GDM1 (cell line): ENCODE measurements around the gene RNF130.

Experiments used
- DNase-seq: peaks from one replicate; lab custom pipeline; 2025; lab: John Stamatoyannopoulos, UW

RNF130 gene

GRCh38 chr5:179916523-179916922 lies 155.0 kb downstream of the RNF130 start:
- DNase-seq, result no peak

- DNase-seq, result no peak
These were observed 156.1 kb downstream of the RNF130 start for GRCh38 chr5:179915406-179915935.

GRCh38 chr5:179914032-179914755 lies 157.4 kb downstream of the RNF130 start:
- DNase-seq, result no peak

- no peak for DNase-seq
These were observed 158.1 kb downstream of the RNF130 start for GRCh38 chr5:179913461-179913860.

GRCh38 chr5:179912951-179913350 lies 158.6 kb downstream of the RNF130 start:
- DNase-seq, result no peak

- DNase-seq, result no peak
These were observed 159.2 kb downstream of the RNF130 start for GRCh38 chr5:179912386-179912785.

- DNase-seq, result no peak
These were observed 162.3 kb downstream of the RNF130 start for GRCh38 chr5:179909224-179909623.

- no peak for DNase-seq
These were observed 163.0 kb downstream of the RNF130 start for GRCh38 chr5:179908528-179908927.

GRCh38 chr5:179907556-179908324 lies 163.8 kb downstream of the RNF130 start, which contains the start of gene TBC1D9B:
TSS of gene TBC1D9B (minus strand) at chr5:179907897. CDS start at chr5:179907821, 76 bp downstream.
- peak; percentile 50 for DNase-seq

- DNase-seq, result no peak
These were observed 164.6 kb downstream of the RNF130 start for GRCh38 chr5:179906795-179907555.

- DNase-seq, result no peak
These were observed 165.2 kb downstream of the RNF130 start for GRCh38 chr5:179906294-179906794.

GRCh38 chr5:179905161-179905560 lies 166.4 kb downstream of the RNF130 start:
- DNase-seq, result no peak
